ENCODE results near the gene FAM120B.
"Not testable (repeated sequence)": the region's sequence is repeated elsewhere in the genome, so short reads cannot be mapped to it uniquely, and the experiment has no call there.

FAM120B gene

GRCh38 chr6:170307080-170307545, 555 bp downstream of the FAM120B start:
- no peak for DNase-seq

GRCh38 chr6:170308761-170309160, 2.2 kb downstream of the FAM120B start:
- DNase-seq: no peak

GRCh38 chr6:170311696-170312095, 5.1 kb downstream of the FAM120B start:
- DNase-seq: no peak

- no peak for DNase-seq
These were observed 6.3 kb downstream of the FAM120B start for GRCh38 chr6:170312876-170313275.

- no peak for DNase-seq
These were observed 7.2 kb downstream of the FAM120B start for GRCh38 chr6:170313716-170314295.

- DNase-seq: no peak
These were observed 8.4 kb downstream of the FAM120B start for GRCh38 chr6:170314983-170315382.

- no peak for DNase-seq
These were observed 9.5 kb downstream of the FAM120B start for GRCh38 chr6:170316071-170316470.

GRCh38 chr6:170317076-170317475, 10.5 kb downstream of the FAM120B start:
- DNase-seq: no peak

- DNase-seq: no peak
These were observed 11.2 kb downstream of the FAM120B start for GRCh38 chr6:170317718-170318117.

GRCh38 chr6:170329321-170329720, 22.8 kb downstream of the FAM120B start:
- DNase-seq: no peak

- DNase-seq: not testable (repeated sequence)
These were observed 28.6 kb downstream of the FAM120B start for GRCh38 chr6:170335199-170335598.

GRCh38 chr6:170344631-170345576, 38.3 kb downstream of the FAM120B start:
- DNase-seq: no peak

GRCh38 chr6:170345662-170346061, 39.1 kb downstream of the FAM120B start:
- DNase-seq: no peak

- DNase-seq: no peak
These were observed 40.1 kb downstream of the FAM120B start for GRCh38 chr6:170346649-170347048.

GRCh38 chr6:170347091-170347490, 40.5 kb downstream of the FAM120B start:
- DNase-seq: no peak

- no peak for DNase-seq
These were observed 41.4 kb downstream of the FAM120B start for GRCh38 chr6:170347975-170348374.

- not testable (repeated sequence) for DNase-seq
These were observed 44.9 kb downstream of the FAM120B start for GRCh38 chr6:170351456-170351855.

GRCh38 chr6:170355190-170355589, 48.6 kb downstream of the FAM120B start:
- DNase-seq: not testable (repeated sequence)

- DNase-seq: no peak
These were observed 49.1 kb downstream of the FAM120B start for GRCh38 chr6:170355661-170356060.

- no peak for DNase-seq
These were observed 51.3 kb downstream of the FAM120B start for GRCh38 chr6:170357812-170358211.

- DNase-seq: no peak
These were observed 51.9 kb downstream of the FAM120B start for GRCh38 chr6:170358496-170358895.

- DNase-seq: no peak
These were observed 53.9 kb downstream of the FAM120B start for GRCh38 chr6:170360476-170360875.

GRCh38 chr6:170361335-170361734, 54.8 kb downstream of the FAM120B start:
- no peak for DNase-seq

GRCh38 chr6:170362121-170362520, 55.6 kb downstream of the FAM120B start:
- DNase-seq: no peak

Measured in NCI-H2081 treated with DMSO at 0.1 percent for 48 hours (cell line).